Activated CD4-positive, alpha-beta T cell treated with anti-CD3 and anti-CD28 coated beads, Interleukin-2, amount 50 U/mL, for 1 hour (primary cell): ENCODE results near the gene AGRP.
"Not testable (repeated sequence)": the region's sequence is repeated elsewhere in the genome, so short reads cannot be mapped to it uniquely, and the experiment has no call there.

ENCODE experiments used
- DNase-seq: peaks from one replicate; pipeline ENCODE4 v3.0.0-alpha.2; 2020

The AGRP gene

GRCh38 chr16:67504031-67505021, 21.0 kb upstream of the AGRP start:
- DNase-seq = peak; percentile 34

DNA sequence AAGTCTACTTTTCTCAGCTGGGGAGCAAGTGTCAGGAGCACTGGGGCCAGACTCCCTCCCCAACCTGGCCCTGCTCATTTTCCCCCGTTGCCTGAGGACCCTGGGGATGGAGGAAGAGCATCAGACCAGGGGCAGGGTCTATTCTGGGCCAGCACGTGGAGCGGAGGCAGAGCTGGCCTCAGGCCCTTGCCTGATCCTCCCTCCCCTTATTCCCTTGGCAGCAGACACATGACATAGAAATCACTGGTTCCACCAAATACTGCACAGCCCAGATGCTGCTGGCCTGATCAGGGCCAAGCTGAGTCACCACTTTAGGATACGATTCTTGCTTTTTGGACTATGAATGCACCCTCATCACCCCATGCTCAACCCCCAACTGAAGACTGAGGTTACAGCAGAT, 15.8 kb upstream of the AGRP start:
- no peak for DNase-seq

GRCh38 chr16:67490335-67491096, 7.2 kb upstream of the AGRP start:
- no peak for DNase-seq

GRCh38 chr16:67489401-67490083, 6.2 kb upstream of the AGRP start:
- DNase-seq = no peak

DNA sequence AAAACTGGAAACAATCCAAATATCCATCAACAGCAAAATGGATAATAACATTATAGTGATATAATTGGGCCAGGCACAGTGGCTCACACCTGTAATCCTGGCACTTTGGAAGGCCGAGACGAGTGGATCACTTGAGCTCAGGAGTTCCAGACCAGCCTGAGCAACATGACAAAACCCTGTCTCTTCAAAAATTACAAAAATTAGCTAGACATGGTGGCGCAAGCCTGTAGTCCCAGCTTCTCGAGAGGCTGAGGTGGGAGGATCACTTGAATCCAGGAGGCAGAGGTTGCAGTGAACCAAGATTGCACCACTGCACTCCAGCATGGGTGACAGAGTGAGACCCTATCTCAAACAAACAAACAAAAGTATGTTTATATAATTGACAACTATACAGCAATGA, 4.2 kb upstream of the AGRP start:
- DNase-seq = not testable (repeated sequence)

DNA sequence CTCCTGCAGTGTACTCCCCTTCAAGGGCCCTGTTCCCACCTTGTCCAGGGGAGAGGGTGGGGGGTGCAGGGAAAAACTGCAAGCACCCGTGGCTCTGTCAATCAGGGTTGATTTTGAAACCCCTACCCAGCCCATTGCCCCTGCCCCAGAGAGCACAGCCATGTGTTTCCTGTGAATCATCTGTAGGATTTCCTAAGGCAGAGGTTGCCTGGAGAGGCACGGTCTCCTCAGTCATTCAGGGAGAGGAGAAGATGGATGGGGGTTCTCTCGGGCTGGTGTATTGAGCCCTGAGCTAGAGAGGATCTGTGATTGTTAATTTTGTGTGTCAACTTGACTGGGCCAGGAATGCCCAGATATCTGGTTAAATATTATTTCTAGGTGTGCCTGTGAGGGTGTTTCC, 3.5 kb upstream of the AGRP start:
- no peak for DNase-seq

DNA sequence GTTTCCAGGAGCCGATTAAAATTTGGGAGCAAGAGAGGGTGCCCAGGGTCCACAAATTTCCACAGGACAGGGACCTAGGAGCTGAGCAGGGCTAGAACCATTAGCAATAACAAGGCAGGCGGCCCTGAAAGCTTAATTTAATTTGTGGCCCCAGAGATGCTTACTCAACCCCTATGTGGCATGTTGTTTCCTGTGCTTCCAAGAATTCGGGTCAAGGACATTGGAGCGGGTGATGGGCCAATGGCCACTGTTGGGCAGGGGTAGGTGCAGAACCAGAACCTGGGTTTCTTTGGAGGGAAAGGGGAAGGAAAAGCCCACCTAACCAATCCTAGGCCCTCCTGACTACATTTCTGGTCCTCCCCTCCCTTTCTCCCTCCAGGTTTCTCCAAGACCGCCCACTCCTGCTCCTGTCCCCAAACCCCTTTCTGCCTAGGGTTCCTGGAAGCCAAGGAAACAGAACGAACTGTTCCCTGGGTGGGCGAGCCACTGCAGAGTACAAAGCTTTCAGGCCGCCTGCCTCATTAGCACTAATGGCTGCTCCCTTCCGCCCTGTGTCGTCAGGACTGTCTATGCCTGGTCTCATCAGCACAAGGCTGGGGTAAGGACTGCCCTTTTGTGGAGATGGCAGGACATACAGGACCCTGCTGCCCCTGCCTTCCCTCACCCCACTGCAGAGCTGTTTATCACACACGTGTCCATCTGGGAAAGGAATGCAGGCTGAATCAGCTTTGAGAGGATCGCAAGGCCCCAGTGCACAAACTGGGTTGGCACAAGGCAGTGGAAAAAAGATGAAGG, 581 bp upstream of the AGRP start:
- DNase-seq = no peak

- no peak for DNase-seq
Measured at GRCh38 chr16:67482233-67482924, 968 bp downstream of the AGRP start.

- peak; percentile 31 for DNase-seq
Measured at GRCh38 chr16:67481561-67482232, 1.6 kb downstream of the AGRP start.

GRCh38 chr16:67480833-67481560, 2.4 kb downstream of the AGRP start, which contains the start of gene ATP6V0D1:
Gene ATP6V0D1, minus strand, starts transcription at chr16:67481157. Its CDS starts 71 bp downstream, at chr16:67481086.
- DNase-seq = peak; percentile 99

DNA sequence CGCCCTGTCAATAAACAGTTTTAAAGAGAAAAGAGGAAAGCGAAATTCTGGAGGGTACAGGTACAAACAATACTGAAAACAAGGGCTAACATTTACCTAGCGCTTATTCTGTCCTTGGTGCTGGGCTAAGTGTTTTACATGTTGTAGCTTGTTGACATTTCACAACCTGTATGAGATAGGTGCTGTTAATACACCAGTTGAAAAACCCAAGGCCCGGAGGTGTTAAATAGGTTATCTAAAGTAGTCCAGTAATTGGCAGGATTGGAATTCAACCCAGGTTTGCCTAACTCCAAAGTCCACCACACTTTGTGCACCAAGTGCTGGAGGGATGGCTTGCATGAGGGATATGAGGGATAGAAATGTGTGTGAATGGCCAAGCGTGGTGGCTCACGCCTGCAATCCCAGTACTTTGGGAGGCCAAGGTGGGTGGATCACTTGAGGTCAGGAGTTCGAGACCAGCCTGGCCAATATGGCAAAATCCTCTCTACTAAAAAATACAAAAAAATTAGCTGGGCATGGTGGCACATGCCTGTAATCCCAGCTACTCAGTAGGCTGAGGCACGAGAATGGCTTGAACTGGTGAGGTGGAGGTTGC, 5.3 kb downstream of the AGRP start:
- no peak for DNase-seq

DNA sequence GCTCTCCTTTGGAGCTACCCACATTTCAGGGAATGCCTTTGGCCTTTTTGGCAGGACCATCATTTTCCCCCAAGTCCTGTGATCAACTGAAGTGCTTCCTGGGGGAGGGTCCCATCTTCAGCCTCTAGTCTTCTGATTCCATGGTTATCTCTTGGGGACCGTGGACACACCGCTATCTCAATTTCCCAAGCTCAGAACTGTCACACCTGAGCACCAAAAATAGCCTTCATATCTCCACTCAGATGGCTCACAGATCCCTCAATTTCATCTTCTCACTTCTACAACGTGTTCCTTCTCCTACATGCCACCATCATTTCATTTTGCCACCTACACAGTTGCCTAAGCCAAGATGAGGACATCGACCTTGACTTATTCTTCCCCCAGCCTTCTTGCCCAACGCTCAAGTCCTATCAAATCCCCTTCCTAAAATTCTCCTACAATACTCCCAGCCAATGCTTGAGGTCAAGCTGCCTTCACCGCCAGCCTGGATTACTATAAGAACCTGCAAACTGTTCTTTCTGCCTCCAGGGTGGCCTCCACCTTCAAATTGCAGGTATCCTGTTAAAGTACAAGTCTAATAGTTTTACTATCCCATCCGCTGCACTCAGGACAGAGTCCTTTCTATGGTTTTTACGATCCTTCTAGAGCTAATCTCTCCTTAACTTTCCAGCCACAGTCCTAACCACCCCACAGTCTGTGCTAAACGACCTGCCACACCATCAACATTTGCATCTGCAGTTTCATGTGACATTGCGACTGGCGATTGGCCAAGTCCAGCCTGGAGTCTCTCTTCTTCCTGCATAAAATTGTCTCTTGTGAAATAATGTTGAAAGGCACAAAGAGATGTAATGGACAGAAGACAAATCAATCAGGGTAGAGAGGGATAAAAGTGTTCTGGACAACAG, 8.5 kb downstream of the AGRP start:
- no peak for DNase-seq

GRCh38 chr16:67471758-67472384, 11.5 kb downstream of the AGRP start:
- DNase-seq = no peak

- no peak for DNase-seq
Measured at GRCh38 chr16:67470359-67470758, 13.0 kb downstream of the AGRP start.

DNA sequence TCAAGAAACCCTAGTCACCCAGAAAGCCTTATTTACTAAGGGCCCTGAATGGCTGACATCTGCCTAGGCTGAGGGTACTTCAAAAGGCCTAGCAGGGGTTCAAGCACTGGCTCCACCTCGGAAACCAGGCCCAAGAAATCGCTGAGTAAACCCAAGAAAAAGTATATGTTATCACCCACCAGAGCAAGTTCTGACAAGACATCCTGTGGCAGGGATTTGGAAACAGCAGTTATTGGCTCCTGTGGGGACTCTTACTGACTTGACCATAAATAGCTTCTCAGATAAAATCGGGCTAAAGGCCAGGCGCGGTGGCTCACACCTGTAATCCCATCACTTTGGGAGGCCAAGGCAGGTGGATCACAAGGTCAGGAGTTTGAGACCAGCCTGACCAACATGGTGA, 14.6 kb downstream of the AGRP start:
- DNase-seq = no peak

- no peak for DNase-seq
Measured at GRCh38 chr16:67466581-67466980, 16.8 kb downstream of the AGRP start.

DNA sequence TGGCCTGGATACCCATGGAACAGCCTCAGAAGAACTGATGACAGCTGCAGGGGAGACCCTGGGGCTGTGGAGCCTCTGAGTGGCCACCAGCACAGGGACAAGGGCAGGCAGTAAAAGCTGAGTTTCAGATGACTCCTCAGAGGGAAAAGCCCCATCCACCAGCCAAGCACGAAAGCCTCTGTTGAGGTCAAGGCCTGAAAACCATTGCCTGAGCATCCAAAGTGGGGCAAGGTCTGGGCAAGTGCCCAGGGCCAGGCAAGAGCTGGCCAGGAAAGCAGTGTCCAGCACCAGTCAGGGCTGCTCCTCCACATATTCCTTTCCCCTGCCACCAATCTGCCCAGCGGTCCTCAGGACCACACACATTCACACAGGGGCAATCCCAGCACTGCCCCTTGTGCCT, 18.8 kb downstream of the AGRP start:
- no peak for DNase-seq

DNA sequence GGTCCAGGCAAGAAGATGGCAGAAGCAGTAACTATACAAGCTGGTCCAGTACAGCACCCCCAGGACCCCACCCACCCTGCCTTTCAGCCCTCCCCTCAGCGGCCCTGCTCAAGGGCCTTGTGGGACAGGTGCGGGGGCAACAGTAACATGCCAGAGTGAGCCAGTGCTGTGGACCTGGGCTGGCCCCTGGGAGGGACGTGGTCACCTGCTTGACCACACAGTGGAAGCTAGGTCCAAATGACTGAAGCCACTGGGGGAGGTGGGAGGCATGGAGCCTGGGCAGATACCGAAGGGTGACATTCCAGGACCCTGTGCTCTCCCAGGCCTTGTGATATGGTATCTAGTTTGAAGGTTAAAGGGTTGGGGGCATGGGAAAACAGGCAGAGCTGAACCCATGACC, 19.7 kb downstream of the AGRP start:
- DNase-seq = no peak
